Stimulated activated CD4-positive, alpha-beta T cell treated with anti-CD3 and anti-CD28 coated beads, Interleukin-15, amount 100 ng/mL, for 48 hours (primary cell): ENCODE measurements around the gene CD93.

ENCODE experiments used
- DNase-seq, 2 donors: peaks; one replicate each; pipeline ENCODE4 v3.0.0-alpha.2; 2020; ENCODE audit warnings: low read depth in 2 of 2

The CD93 gene

DNA sequence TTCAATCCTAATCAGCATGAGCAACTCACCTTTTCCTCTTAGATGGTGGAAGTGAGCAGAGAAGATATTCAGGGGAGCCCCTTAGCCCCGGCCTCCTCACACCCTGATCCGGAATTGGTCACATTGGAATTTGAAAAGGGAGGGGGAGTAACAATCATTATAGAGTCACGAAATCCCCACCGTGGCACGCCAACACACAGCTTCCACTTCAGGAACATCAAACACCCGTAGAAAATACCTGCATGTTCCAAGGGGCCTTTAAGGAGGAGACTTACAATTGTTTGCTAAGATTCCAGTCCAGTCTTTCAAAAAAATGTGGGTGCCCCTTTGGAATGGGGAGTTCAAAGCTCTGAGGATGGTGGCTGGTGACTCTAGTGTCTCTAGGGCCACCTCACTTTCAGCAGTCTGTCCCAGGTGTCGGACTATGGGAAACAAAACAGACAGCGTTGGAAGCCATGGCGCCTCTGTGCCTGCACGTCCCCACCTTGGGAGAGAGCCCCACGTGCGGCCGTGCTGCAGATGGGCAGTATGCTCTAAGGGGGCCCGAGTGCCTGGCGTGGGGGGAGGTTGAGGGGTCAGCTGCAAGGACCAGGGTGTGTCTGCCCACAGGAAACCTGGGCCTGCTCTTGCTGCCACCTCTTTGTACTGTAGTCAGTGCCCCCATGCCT lies 2.4 kb downstream of the CD93 start:
- no peak for DNase-seq

GRCh38 chr20:23082846-23083552 lies 3.1 kb downstream of the CD93 start:
- DNase-seq: no peak

DNA sequence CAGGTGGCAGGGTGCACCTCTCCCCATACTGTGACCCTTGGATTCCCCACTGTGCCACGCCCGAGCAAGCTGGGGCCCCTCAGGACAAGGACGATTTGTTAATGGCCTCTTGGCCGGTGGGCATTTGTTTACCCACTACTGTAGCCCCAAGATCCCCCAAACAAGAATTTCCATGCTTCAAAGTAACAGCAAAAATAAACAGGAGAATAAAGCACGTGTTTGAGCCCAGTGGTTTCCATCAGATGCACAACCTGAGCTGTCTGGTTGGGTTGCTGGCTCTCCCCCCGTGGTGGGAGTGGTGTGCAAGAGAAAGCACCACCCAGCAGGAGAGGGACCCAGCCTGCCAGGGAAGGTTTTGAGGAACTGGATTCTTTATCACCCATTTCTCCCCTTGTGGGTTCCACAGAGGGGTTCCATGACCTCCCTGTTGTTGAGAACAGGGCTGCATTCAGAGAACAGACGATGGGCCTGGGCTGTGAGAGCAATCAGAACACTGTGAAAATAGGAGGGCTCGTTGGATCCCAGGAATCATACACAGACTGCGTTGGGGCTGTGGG lies 4.8 kb downstream of the CD93 start:
- no peak for DNase-seq

DNA sequence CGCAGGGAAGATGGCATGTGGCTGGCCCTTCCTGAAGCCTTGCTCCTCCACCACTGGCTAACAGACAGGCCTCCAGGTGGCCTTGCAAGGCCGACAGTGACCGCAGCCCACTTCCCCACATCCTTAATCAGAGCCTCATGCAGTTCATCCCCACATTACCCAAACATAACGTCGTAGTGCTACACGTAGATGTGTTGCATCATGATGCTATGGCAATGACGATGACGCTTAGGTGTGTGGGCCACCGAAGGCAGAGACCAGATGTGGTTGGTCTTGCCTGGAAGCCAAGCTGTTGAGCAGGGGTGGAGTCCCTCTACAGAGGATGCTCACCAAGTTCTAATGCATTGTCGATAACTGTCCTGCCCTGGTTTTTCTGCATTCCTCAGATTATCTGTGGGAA lies 5.6 kb downstream of the CD93 start:
- no peak for DNase-seq

DNA sequence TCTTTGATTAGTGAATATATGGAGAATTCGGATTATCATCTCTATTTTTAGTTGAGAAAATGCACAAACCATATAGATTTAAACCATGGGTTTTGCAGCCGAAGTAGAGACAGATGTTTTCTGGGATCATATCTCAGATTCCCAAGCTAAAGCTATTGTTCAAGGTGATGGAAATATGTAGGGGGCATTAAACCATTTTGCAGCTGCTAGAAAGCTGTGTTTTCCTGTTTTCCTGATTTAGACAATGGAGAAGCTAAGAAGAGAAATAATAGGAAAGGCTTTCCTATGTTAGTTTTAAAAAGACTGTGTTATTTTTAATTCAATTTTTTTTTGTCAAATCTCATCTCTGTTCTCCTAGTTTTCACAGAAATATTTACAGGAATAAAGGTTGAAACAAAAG lies 6.2 kb downstream of the CD93 start:
- no peak for DNase-seq

DNA sequence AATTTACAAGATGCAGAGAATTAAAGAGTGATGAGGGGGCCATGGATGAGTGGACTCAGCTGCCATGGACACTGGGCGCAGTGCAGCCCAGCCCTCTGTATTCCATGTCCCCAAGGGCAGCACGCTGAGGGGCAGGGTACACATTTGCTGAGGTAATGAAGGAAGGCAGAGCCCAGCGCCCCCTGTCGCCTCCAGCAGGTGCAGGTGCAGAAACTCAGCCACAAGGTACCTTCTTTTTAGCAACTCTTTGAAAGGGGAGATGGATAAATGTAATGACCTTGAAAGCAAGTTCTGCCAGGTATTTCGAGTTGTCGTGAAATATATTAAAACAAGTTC lies 7.1 kb downstream of the CD93 start:
- no peak for DNase-seq

- DNase-seq: no peak
These were observed 7.6 kb downstream of the CD93 start for GRCh38 chr20:23078351-23079015.

- DNase-seq: no peak
These were observed 8.8 kb downstream of the CD93 start for GRCh38 chr20:23077277-23077676.

DNA sequence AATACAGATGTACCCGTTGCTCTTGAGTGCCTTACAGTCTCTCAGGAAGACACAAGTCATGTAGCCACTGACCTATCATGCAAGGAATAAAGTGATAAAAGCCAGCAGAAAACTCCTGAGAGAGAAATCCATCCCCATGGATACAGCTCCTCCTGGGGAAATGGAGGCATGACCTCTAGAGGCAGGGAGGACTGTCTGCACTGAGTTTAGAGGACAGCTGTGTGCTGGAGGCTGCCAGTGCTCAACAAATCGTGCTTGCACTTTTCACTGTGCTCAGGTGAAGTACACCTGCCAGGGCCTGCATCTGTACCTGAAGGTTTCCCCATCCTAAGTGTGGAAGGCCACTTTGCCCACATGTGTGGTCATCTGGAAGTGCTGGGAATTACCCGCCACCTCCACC lies 12.1 kb downstream of the CD93 start:
- no peak for DNase-seq

DNA sequence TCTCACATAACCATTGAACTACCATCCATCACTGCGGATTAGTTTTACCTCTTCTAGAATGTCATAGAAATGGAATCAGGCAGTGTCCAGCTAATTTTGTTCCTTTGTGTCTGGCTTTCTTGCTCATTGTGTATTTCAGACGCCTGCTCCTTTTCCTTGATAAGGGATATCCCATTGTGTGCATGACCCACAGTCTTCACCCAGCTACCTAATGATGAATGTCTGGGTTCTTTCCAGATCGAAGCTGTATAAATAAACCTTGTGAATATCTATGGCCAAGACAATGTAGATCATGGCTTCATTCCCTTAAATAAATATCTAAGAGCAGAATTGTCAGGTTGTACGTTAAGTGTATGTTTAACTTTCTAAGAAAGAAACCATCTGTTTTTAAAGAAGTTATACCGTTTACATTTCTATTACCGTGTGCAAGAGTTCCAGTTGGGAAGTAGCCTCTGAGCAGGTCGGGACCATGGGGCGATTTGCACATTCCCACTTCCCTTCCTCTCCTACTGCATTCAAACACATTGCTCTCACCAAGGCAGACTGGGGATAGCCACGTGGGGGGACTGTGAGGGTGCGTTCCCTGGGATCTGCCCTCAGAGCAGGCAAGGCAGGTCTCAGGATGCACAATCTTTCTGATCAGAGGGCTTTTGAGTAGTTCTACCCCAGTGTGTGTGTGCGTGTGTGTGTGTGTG lies 13.1 kb downstream of the CD93 start:
- DNase-seq: no peak

GRCh38 chr20:23071996-23072395 lies 14.1 kb downstream of the CD93 start:
- DNase-seq: no peak

GRCh38 chr20:23071398-23071797 lies 14.7 kb downstream of the CD93 start:
- DNase-seq: no peak

GRCh38 chr20:23069108-23069507 lies 17.0 kb downstream of the CD93 start:
- no peak for DNase-seq

GRCh38 chr20:23068283-23068682 lies 17.8 kb downstream of the CD93 start:
- DNase-seq: no peak

- no peak for DNase-seq
These were observed 19.4 kb downstream of the CD93 start for GRCh38 chr20:23066772-23067171.

DNA sequence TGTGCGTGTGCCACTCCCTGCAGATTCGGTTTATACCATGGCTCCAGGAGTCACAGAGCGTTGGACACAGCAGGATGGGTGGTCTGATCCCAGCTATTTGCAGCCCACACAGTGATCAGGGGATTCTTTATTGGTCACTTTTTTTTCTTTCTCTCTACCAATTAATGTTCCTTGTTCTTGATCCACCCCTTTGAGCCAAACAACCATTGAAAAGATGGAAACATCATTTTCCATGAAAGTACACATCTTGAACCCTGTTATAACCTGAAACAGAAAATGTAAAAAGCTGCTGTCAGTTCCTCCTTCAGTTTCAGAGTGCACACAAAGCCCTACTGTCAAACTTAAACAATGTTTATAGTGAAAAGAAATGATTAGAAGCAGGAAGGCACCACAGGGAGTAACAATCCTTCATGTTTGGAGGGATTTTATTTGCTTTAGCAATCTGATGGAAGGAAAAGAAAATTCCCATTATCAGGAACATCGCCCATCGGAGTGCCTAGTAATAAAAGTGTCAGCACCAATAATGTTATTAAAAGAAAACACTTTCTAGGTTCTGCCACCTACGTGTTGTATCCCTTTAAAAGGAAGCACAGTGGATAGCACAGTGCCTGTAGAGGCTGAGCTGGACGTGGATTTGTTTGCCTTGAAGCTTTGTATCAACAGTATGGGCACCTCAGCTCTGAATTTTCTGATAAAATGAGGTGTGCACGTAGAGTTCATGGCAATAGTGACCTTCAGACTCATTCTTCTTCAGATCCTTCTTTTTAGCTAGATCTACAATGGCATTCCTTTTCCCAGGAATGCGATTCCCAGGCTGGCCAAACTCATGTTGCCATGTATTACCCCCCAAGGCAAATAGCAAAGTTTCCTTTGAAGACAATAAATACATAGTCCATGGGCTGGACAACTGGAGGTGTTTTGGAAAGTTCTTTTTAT lies 20.6 kb downstream of the CD93 start:
- DNase-seq: no peak

DNA sequence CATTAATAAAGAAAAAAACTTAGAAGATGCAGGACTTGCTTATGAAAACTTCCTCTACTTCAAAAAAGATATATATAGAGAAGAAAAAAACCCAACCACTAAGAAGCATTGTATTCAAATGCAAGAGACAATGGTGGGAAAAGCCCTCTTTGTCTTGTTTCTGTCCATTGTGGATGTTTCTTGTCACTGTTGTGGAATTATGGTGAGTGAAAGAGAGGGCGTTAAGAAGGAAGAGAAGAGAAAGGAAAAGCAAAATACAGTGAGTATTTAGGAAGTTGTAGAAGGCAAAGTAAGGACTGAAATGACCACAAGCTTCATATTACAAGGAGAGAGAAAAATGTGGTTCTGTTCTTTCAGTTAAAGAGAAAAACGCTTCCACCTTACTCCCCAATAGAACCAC lies 22.5 kb downstream of the CD93 start:
- no peak for DNase-seq

GRCh38 chr20:23063168-23063567 lies 23.0 kb downstream of the CD93 start:
- DNase-seq: no peak

- DNase-seq: no peak
These were observed 23.5 kb downstream of the CD93 start for GRCh38 chr20:23062632-23063031.

DNA sequence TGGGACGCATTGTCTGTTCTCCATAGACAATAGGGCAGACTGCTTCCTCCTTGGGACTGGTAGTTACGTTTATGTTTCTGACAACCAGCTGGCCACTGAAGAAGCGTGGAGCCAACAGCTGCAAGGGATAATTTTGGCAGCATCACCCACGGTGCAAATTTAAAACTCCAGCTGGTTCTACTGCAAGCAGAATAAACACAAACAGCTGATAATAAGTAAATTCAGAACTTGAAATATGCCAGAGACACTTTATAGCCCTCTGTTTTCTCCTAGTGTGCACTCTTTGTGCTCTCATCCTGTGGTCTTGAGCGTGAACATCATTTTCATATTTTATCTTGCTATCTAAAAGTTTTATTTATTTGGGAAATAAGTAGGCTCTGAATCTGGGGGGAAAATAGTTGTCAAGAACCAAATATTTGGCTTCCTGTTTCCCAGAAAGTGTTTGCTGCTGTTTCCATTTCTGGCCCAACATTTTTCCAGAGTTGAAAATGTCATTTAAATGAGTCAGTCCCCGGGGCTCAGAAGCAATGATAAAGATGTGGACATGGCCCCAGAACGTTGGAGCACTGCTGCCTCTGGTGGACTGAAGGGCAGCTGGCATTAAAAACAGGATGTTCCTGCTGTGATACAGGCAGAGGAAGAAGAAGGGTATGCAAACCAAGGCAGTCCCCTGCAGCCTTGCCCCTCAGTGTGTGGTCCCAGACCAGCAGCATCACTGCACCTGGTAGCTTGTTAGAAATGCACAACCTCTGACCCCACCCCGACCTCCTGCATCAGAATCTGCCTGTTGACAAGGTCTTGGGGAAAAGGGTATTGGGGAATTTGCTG lies 24.2 kb downstream of the CD93 start:
- DNase-seq: no peak
